ENCODE results near the gene QRFP.
"Not testable (repeated sequence)": the region's sequence is repeated elsewhere in the genome, so short reads cannot be mapped to it uniquely, and the experiment has no call there.

QRFP gene

GRCh38 chr9:130919559-130920145 lies 23.0 kb upstream of the QRFP start:
- no peak for DNase-seq (ENCODE audit: low spot score)

GRCh38 chr9:130918826-130919558 lies 22.4 kb upstream of the QRFP start:
- no peak for DNase-seq (ENCODE audit: low spot score)

DNA sequence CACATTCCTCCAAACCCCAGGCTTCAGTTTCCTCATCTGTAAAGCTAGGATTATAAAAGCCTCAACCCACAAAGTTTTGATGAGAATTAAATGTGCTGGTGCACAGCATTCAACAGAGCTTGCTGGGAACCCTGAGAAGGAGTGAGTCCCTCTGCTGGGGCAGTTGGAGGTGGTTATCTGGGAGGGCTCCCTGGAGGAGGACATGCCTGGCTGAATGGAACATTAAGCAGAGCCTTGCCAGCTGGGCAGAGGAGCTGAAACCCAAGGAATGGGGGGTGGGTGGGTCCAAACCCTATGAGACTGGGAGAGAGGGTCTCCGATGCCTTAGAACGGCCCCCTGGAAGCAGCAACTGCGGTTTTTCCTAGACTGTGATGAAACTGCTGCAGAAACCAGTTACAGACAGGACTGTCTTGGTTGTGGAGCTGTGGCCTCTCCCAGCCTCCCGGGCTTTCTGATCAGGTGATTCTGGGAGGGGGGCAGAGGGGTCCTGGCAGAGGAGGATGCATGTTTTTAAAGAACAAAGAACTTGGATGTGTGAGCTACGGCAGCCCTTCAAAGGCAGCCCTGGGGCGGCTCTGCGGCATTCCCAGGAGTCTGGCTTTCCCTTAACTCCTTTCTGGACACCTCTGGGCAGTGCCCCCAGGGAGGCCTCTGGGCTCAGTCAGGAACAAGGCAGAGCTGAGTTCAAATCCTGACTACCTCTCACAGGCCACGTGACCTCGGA lies 21.7 kb upstream of the QRFP start:
- DNase-seq (ENCODE audit: low spot score): no peak

GRCh38 chr9:130917168-130917960 lies 20.8 kb upstream of the QRFP start:
- no peak for DNase-seq (ENCODE audit: low spot score)

DNA sequence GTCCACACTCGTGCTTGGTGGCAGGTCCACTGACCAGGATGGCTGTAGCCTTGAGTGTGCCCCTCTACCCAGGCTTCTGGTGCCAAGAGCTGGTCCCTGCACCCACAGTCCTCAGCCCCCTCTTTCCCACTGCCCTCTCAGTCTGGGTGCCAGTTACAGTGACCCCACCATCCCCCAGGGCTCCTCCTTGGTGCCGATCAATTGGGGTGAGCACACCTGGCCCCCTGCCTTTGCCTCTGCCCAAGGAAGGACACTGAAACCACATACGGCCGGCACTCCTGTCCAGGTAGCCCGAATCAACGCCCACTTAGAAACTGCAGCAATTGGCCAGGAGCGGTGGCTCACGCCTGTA lies 18.5 kb upstream of the QRFP start:
- no peak for DNase-seq (ENCODE audit: low spot score)

GRCh38 chr9:130914417-130915095 lies 17.9 kb upstream of the QRFP start:
- no peak for DNase-seq (ENCODE audit: low spot score)

- DNase-seq (ENCODE audit: low spot score): no peak
Measured at GRCh38 chr9:130913599-130914416, 17.2 kb upstream of the QRFP start.

DNA sequence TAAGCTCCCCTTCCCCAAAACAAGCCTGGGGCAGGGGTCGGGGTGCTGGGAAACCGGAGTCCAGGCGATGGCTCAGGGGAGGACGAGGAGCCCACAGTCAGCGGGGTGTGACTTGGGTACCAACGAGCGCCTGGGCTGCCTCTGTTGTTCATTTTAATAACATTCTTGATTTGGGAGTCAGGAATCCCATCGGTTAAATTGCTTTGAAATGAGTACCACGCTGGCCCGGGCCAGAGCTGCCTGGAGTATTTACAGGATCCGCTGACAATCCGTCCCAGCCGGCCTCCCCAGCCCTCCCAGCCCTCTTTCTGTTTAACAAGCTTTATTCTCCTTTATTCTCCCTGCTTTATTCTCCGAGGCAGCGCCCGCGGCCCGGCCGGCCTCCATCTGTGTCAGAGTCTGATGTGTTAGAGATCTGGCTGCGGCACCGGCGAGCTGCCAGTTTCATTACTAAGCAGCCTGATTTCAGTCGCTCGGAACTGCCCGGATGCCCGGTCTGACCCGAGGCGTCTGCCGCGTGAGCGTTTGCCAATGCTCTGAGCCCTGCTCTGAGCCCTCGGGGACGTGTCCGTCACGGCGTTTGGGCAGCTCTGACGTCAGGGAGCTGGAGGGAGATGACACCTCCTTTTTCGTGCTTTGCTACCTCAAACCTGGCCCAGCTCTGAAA lies 16.5 kb upstream of the QRFP start:
- DNase-seq (ENCODE audit: low spot score): peak; percentile 73

GRCh38 chr9:130911254-130912049 lies 14.8 kb upstream of the QRFP start:
- no peak for DNase-seq (ENCODE audit: low spot score)

DNA sequence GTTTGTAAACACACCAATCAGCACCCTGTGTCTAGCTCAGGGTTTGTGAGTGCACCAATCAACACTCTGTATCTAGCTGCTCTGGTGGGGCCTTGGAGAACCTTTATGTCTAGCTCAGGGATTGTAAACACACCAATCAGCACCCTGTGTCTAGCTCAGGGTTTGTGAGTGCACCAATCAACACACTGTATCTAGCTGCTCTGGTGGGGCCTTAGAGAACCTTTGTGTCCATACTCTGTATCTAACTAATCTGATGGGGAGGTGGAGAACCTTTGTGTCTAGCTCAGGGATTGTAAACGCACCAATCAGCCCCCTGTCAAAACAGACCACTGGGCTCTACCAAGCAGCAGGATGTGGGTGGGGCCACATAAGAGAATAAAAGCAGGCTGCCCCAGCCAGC lies 14.1 kb upstream of the QRFP start:
- not testable (repeated sequence) for DNase-seq (ENCODE audit: low spot score)

- DNase-seq (ENCODE audit: low spot score): not testable (repeated sequence)
Measured at GRCh38 chr9:130910041-130910440, 13.4 kb upstream of the QRFP start.

- no peak for DNase-seq (ENCODE audit: low spot score)
Measured at GRCh38 chr9:130908878-130909355, 12.3 kb upstream of the QRFP start.

GRCh38 chr9:130908146-130908877 lies 11.7 kb upstream of the QRFP start:
- DNase-seq (ENCODE audit: low spot score): no peak

DNA sequence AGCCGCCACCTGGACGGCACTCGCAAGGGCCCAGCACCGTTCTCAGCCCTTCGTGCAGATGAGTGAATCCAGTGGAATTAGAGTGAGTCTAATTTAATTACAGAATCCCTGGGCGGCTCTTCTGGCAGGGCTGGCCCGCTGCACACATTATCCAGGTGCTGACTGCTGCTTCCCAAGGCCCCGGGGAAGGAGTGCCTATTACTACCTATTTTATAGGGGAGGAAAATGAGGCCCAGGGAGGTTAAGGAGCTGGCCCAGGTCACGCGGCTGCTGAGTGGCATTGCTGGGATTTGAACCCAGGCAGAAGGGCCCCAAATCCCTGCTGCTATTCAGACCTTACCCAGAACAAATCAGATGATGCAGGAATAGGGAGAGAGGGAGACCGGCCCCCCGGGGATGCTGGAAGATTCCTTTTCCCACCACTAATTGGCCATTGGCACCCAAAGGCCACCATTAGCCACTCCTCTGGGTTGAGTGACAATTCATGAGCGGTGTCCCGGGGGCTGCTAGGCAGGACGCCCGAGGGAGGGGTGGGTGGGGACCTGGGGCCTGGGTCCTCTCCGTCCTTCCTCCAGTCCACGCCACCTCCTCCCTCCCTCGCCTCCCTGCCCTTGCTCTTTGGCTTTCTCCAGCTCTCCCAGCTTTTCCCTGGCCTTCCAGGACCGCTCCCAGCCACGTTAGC lies 10.3 kb upstream of the QRFP start:
- DNase-seq (ENCODE audit: low spot score): no peak

GRCh38 chr9:130905902-130906734 lies 9.5 kb upstream of the QRFP start:
- DNase-seq (ENCODE audit: low spot score): no peak

- no peak for DNase-seq (ENCODE audit: low spot score)
Measured at GRCh38 chr9:130905125-130905901, 8.7 kb upstream of the QRFP start.

Measured in AG08395 (cell line).